HEK293 (cell line): Measurements from ENCODE around the gene TTLL13.
"Not testable (repeated sequence)": the region's sequence is repeated elsewhere in the genome, so short reads cannot be mapped to it uniquely, and the experiment has no call there.

ENCODE experiments used
- KLF1 ChIP-seq: fragments of 450-650 bp; formaldehyde crosslinking; IDR thresholded peaks from 2 replicates; pipeline ENCODE4 v1.5.1; 2016; ENCODE audit warnings: missing biosample characterization, missing genetic modification characterization
- KLF10 ChIP-seq: fragments of 450-650 bp; IDR thresholded peaks from 2 replicates; pipeline ENCODE4 v1.5.1; 2018; ENCODE audit warnings: missing biosample characterization, mild to moderate bottlenecking, missing genetic modification characterization
- MZF1 ChIP-seq: fragments of 450-650 bp; formaldehyde crosslinking; IDR thresholded peaks from 2 replicates; pipeline ENCODE4 v1.5.1; 2017; ENCODE audit warnings: missing biosample characterization, missing genetic modification characterization, borderline replicate concordance
- SETDB1 ChIP-seq: IDR thresholded peaks from one replicate; pipeline ENCODE4 v1.6.1; 2017; ENCODE audit warnings: mild to moderate bottlenecking, low read length, moderate library complexity, mixed read lengths; ENCODE audit not compliant: insufficient read length
- ZBTB20 ChIP-seq: fragments of 450-650 bp; formaldehyde crosslinking; IDR thresholded peaks from 2 replicates; pipeline ENCODE4 v1.5.1; 2016; ENCODE audit warnings: missing biosample characterization, missing genetic modification characterization
- ZNF112 ChIP-seq: fragments of 450-650 bp; formaldehyde crosslinking; IDR thresholded peaks from 2 replicates; pipeline ENCODE4 v1.5.0; 2017; ENCODE audit warnings: missing biosample characterization, missing genetic modification characterization
- ZNF335 ChIP-seq: fragments of 450-650 bp; formaldehyde crosslinking; conservative IDR thresholded peaks from 2 replicates; pipeline ENCODE4 v1.5.1; 2016; ENCODE audit warnings: missing biosample characterization, missing genetic modification characterization
- ZNF350 ChIP-seq: fragments of 450-650 bp; formaldehyde crosslinking; IDR thresholded peaks from 2 replicates; pipeline ENCODE4 v1.5.0; 2017; ENCODE audit warnings: missing biosample characterization, mild to moderate bottlenecking, missing genetic modification characterization
- ZNF423 ChIP-seq: fragments of 450-650 bp; formaldehyde crosslinking; IDR thresholded peaks from 2 replicates; pipeline ENCODE4 v1.5.1; 2016; ENCODE audit warnings: missing biosample characterization, missing genetic modification characterization
- ZNF76 ChIP-seq: fragments of 450-650 bp; formaldehyde crosslinking; IDR thresholded peaks from 2 replicates; pipeline ENCODE4; 2016; ENCODE audit warnings: low read depth, missing biosample characterization, missing genetic modification characterization, borderline replicate concordance
- ZNF776 ChIP-seq: fragments of 450-650 bp; formaldehyde crosslinking; IDR thresholded peaks from 2 replicates; pipeline ENCODE4 v1.5.0; 2017; ENCODE audit warnings: missing biosample characterization, missing genetic modification characterization, borderline replicate concordance
- ZNF785 ChIP-seq: fragments of 450-650 bp; formaldehyde crosslinking; IDR thresholded peaks from 2 replicates; pipeline ENCODE4 v1.5.1; 2016; ENCODE audit warnings: missing biosample characterization, missing genetic modification characterization
- TF ChIP-seq, protein P1 (sequence below): fragments of 450-650 bp; IDR thresholded peaks from 2 replicates; pipeline ENCODE4 v1.5.1; 2018; ENCODE audit warnings: missing biosample characterization, mild to moderate bottlenecking, missing genetic modification characterization
- TF ChIP-seq, protein P2 (sequence below): fragments of 450-650 bp; formaldehyde crosslinking; IDR thresholded peaks from 2 replicates; pipeline ENCODE4 v1.5.1; 2016; ENCODE audit warnings: missing biosample characterization, missing genetic modification characterization

DNA sequence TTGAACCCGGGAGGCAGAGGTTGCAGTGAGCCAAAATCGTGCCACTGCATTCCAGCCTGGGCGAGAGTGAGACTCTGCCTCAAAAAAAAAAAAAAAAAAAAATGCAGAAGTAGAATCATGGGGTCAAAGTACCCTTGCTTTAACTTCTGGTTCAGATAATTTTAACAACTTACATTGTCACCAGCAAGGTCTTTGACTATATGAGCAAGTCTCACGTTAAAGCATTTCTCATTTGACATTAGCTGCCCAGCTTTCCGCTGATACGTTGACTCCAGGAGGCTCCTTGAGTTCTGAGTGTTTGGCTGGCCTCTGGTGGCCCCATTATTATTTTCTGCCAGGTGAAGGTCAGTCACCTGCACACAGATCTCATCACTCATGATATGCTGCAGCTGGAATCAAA is 32.3 kb downstream of the TTLL13 start:
- TF ChIP-seq ZBTB20 (tag by site-specific recombination); ZNF112; ZNF776 (tag by site-specific recombination); ZNF423 (tag by site-specific recombination); KLF10 (tag by site-specific recombination); ZNF785; SETDB1; ZNF335 (tag by site-specific recombination); ZNF76 (tag by site-specific recombination); KLF1 (tag by site-specific recombination); ZNF350 (tag by site-specific recombination); MZF1 (tag by site-specific recombination): not testable (repeated sequence)
- TF ChIP-seq, protein P1, sequence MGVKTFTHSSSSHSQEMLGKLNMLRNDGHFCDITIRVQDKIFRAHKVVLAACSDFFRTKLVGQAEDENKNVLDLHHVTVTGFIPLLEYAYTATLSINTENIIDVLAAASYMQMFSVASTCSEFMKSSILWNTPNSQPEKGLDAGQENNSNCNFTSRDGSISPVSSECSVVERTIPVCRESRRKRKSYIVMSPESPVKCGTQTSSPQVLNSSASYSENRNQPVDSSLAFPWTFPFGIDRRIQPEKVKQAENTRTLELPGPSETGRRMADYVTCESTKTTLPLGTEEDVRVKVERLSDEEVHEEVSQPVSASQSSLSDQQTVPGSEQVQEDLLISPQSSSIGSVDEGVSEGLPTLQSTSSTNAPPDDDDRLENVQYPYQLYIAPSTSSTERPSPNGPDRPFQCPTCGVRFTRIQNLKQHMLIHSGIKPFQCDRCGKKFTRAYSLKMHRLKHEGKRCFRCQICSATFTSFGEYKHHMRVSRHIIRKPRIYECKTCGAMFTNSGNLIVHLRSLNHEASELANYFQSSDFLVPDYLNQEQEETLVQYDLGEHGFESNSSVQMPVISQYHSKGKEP: not testable (repeated sequence)
- TF ChIP-seq, protein P2, sequence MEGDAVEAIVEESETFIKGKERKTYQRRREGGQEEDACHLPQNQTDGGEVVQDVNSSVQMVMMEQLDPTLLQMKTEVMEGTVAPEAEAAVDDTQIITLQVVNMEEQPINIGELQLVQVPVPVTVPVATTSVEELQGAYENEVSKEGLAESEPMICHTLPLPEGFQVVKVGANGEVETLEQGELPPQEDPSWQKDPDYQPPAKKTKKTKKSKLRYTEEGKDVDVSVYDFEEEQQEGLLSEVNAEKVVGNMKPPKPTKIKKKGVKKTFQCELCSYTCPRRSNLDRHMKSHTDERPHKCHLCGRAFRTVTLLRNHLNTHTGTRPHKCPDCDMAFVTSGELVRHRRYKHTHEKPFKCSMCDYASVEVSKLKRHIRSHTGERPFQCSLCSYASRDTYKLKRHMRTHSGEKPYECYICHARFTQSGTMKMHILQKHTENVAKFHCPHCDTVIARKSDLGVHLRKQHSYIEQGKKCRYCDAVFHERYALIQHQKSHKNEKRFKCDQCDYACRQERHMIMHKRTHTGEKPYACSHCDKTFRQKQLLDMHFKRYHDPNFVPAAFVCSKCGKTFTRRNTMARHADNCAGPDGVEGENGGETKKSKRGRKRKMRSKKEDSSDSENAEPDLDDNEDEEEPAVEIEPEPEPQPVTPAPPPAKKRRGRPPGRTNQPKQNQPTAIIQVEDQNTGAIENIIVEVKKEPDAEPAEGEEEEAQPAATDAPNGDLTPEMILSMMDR (tag by site-specific recombination): not testable (repeated sequence)
